GM18858 (cell line): ENCODE data around the gene ADCY9.
"Not testable (repeated sequence)": the region's sequence is repeated elsewhere in the genome, so short reads cannot be mapped to it uniquely, and the experiment has no call there.

ENCODE experiments used
- ATAC-seq: cut with Tn5 transposase; IDR thresholded peaks from one replicate; pipeline ENCODE4 v1.9.1; 2021; ENCODE audit not compliant: unreplicated experiment

ADCY9 gene

DNA sequence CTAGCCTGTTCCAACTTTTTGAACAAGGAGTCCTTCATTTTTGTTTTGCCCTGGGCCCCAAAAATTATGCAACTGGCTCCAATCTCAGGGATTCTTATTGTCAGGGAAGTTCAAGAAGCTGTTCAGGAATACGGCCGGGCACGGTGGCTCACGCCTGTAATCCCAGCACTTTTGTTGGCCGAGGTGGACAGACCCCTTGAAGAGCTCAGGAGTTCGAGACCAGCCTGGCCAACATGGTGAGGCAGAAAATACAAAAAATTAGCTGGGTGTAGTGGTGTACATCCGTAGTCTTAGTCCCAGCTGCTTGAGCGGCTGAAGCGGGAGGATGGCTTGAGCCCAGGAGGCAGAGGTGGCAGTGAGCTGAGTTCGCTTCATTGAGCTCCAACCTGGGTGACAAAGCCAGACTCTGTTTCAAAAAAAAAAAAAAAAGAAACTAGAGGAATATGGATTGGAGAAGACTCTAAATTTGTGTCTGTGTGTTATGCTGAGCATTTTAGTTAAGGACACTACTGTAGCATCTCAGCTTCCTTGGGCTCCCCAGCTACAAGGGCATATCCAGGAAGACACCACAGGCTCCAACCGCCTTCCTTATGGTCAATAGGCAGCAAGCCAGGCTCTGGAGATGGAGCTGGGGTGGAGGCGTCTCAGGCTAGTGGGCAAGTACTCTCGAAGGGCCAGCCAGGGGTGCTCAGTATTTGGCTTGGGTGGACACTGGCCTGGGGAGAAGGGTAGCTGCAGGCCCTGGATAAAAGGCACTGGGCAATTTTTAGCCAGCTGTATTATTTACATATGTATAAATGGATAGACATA, 179.0 kb downstream of the ADCY9 start:
- no peak for ATAC-seq

DNA sequence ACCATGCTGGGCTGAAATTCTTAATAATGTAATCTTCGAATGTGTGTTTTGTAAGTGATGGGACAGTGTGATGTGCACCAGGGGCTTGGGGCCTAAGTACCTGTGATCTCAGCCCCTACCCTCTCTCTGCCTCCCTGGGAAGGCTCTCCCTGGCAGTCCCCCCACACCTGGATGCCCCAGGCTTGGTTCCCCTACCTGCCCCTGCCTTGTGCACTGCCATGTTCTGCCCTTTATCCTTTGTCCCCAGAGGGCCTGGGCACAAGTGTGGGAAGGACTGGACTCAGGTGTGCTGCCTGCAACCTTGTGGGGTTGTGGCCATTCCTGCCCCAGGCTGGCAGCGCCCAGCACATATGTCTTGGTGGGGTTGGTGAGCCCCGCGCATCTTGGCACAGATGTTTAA, 180.3 kb downstream of the ADCY9 start:
- ATAC-seq, result no peak

DNA sequence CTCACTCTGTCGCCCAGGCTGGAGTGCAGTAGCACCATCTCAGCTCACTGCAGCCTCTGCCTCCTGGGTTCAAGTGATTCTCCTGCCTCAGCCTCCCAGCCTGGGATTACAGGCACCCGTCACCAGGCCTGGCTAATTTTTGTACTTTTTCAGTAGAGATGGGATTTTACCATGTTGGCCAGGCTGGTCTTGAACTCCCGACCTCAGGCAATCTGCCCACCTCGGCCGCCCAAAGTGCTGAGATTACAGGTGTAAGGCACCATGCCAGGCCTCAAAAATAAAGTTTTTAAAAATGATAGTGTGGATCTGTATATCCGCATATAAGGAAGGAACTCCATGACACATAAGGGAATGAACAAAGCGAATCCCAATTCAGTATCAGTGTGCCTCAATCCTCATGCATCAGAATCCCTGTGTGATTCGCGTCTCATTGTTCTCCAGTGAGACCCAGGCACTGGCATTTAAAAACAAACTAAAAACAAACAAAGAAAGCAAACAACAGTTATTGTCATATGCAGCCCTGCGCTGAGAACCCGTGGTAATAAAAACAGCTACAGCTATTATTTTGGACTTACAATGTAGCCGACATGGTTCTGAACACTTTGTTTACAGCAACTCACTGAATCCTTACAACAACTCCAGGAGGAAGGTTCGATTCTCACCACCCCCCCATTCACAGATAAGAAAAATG, 181.6 kb downstream of the ADCY9 start:
- ATAC-seq, result no peak

- not testable (repeated sequence) for ATAC-seq
Observed at GRCh38 chr16:3927147-3927546, 189.1 kb downstream of the ADCY9 start.

GRCh38 chr16:3924763-3925162, 191.5 kb downstream of the ADCY9 start:
- ATAC-seq, result no peak

DNA sequence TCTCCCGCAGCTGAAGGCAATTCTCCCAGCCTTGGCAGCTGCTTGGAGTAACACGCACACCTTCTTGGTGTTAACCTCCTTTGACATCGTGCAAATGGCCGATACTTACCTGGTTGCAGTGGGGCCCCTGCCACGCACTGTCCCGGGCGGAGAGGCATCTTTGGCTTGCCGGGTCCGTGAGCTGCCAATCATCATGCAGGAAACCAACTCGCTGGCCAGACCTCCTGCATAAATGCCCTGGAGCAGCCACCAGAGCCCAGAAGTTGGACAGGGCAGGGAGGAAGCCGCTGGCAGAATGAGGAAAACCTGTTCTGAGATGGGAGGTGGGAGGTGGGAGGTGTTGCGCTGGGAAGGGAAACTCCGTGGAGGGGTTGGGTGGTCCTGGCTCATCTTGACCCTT, 194.0 kb downstream of the ADCY9 start:
- no peak for ATAC-seq

DNA sequence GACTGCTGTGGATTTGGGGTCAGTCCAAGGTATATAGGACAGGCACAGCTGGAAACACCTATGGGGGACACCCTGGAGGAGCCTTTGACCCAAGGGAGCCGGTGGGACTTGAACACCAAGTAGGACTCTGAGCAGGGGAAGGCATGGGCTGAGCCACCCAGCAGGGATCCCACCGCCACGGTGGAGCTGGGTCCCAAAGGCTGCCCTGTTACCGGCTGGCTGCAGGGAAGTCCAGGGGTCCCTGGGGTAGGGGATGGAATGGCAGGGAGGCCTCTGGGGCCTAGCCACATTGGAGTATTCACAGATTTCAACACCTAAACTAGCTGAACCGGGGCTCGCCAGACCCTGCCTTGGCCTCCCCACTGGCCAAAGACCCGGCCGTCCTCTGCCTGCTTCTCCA, 196.0 kb downstream of the ADCY9 start:
- no peak for ATAC-seq

GRCh38 chr16:3919413-3919812, 196.8 kb downstream of the ADCY9 start:
- ATAC-seq, result no peak

GRCh38 chr16:3915426-3916260, 200.6 kb downstream of the ADCY9 start:
- ATAC-seq, result no peak

- no peak for ATAC-seq
Observed at GRCh38 chr16:3912897-3913296, 203.3 kb downstream of the ADCY9 start.
